Upper lobe of left lung (tissue), 6 donors: ENCODE measurements around the gene CIZ1. TPM values are rescaled to one million over a fixed set of nuclear protein-coding genes. Genes with fewer than 3 reads are reported as not detected.

Experiments
- ATAC-seq, 2 donors: fragments of 200-7000 bp; cut with Tn5 transposase; one replicate each; pipeline ENCODE4 v1.9.1; 2022; ENCODE audit warnings: mild to moderate bottlenecking in 2 of 2, moderate library complexity in 2 of 2; ENCODE audit not compliant: low FRiP score in 2 of 2
- DNase-seq, 2 donors: peaks; one replicate each; pipeline ENCODE4 v3.0.0-alpha.2; 2019 to 2020
- H3K27ac ChIP-seq, 4 donors: fragments of 200-600 bp; sonication (generic); one replicate each; pipeline ENCODE4 v1.5.1; 2016 to 2019
- H3K27me3 ChIP-seq, 4 donors: fragments of 200-600 bp; sonication (generic); one replicate each; pipeline ENCODE4 v1.5.1; 2017 to 2019
- H3K36me3 ChIP-seq, 4 donors: fragments of 200-600 bp; sonication (generic); one replicate each; pipeline ENCODE4 v1.5.1; 2016 to 2019
- H3K4me1 ChIP-seq, 4 donors: fragments of 200-600 bp; sonication (generic); one replicate each; pipeline ENCODE4 v1.5.1; 2018 to 2019
- H3K4me3 ChIP-seq, 4 donors: fragments of 200-600 bp; sonication (generic); one replicate each; pipeline ENCODE4 v1.5.1; 2017 to 2019; ENCODE audit warnings: mild to moderate bottlenecking in 2 of 4, moderate library complexity in 1 of 4
- H3K9me3 ChIP-seq, 4 donors: fragments of 200-600 bp; sonication (generic); one replicate each; pipeline ENCODE4 v1.5.1; 2018 to 2019
- CTCF ChIP-seq, 6 experiments: fragments of 450-650 bp in 4 of 6; fragments of 200-600 bp in 2 of 6; sonication (generic) in 2 of 6; IDR thresholded peaks; one replicate each; pipeline ENCODE4 v1.5.1; 2016 to 2019; ENCODE audit warnings: antibody characterized with exemption in 6 of 6
- EP300 ChIP-seq, 4 donors: sonication (generic); formaldehyde crosslinking; IDR thresholded peaks; one replicate each; pipeline ENCODE4 v1.5.1; 2017; ENCODE audit warnings: antibody characterized with exemption in 4 of 4, control low read depth in 2 of 4
- POLR2A ChIP-seq, 4 donors: fragments of 450-650 bp; IDR thresholded peaks; one replicate each; pipeline ENCODE4 v1.5.1; 2016 to 2017; ENCODE audit warnings: antibody characterized with exemption in 4 of 4, mild to moderate bottlenecking in 2 of 4
- POLR2AphosphoS5 ChIP-seq, 2 donors: sonication (generic); formaldehyde crosslinking; IDR thresholded peaks; one replicate each; pipeline ENCODE4 v1.5.1; 2017; ENCODE audit warnings: antibody characterized with exemption in 2 of 2
- WGBS, 2 donors: methylation state at CpG; one replicate each; pipeline ENCODE4 v1.1.5; 2017 to 2018; 5-methylcytosine and 5-hydroxymethylcytosine counted together
- total RNA-seq, 6 donors: library from RNA; depleted of rRNA in 4 of 6; stranded (reverse); fragments of >200 nt in 4 of 6; gene quantifications; one replicate each; pipeline versions ENCODE4 v1.1.0 to v1.2.1, GENCODE V29; 2016 to 2021
- donor health status: DM: no; HTN: no; CAD: no; lungs with moderate emphysema.
- donor health status: DM: no; HTN: yes; CAD: no; lungs with severe emphysema.

The CIZ1 gene
- total RNA-seq, 6 donors from 2014 or later: 53.4 to 136 (median 95.5) TPM

GRCh38 chr9:128124873-128125579 is 66.3 kb downstream of the CIZ1 start:
- Histone ChIP-seq H3K4me1 (peaks cover 20 to 39% (median 30%) of the 10 kb centered on the region in 4 donors), H3K27me3 (no peaks in the 10 kb centered on the region), H3K36me3 (peaks cover 4 to 41% (median 28%) of the 10 kb centered on the region in 4 donors), H3K27ac (no peak overlapping the region), H3K9me3 (no peaks in the 10 kb centered on the region), H3K4me3 (no peak overlapping the region)
- no peak for ATAC-seq
- TF ChIP-seq POLR2AphosphoS5 (IDR thresholded peaks at IDR 0.05): no peak
- no peak for TF ChIP-seq EP300 (IDR thresholded peaks at IDR 0.05)
- no peak for TF ChIP-seq POLR2A (IDR thresholded peaks at IDR 0.05)
- TF ChIP-seq CTCF (IDR thresholded peaks at IDR 0.05): peak in 3 of 6 experiments; percentile 36 to 56 (median 46)
- DNase-seq: peak; percentile 52 to 71
- WGBS, 2 donors: 65 to 70% methylated on average over 11 to 16 of the region's 16 CpGs

- Histone ChIP-seq H3K4me3 (no peak overlapping the region), H3K27me3 (no peaks in the 10 kb centered on the region), H3K27ac (no peak overlapping the region), H3K4me1 (peaks cover 20 to 37% (median 29%) of the 10 kb centered on the region in 4 donors), H3K36me3 (peaks cover 4 to 41% (median 28%) of the 10 kb centered on the region in 4 donors), H3K9me3 (no peaks in the 10 kb centered on the region)
- ATAC-seq: no peak
- TF ChIP-seq POLR2AphosphoS5 (IDR thresholded peaks at IDR 0.05): no peak
- no peak for TF ChIP-seq POLR2A (IDR thresholded peaks at IDR 0.05)
- no peak for TF ChIP-seq EP300 (IDR thresholded peaks at IDR 0.05)
- TF ChIP-seq CTCF (IDR thresholded peaks at IDR 0.05): no peak
- DNase-seq: no peak
- WGBS, 2 donors: 78 to 93% methylated on average over 5 to 8 of the region's 8 CpGs
Observed at GRCh38 chr9:128124451-128124850, 66.9 kb downstream of the CIZ1 start.

GRCh38 chr9:128123451-128124080 is 67.8 kb downstream of the CIZ1 start:
- peak in 1 of 2 donors; percentile 70 for DNase-seq

GRCh38 chr9:128122809-128123175 is 68.6 kb downstream of the CIZ1 start:
- peak in 1 of 2 donors; percentile 74 for DNase-seq
- Histone ChIP-seq H3K27ac (no peak overlapping the region), H3K9me3 (no peaks in the 10 kb centered on the region), H3K36me3 (peaks cover 4 to 41% (median 28%) of the 10 kb centered on the region in 4 donors), H3K4me1 (peaks cover 18 to 31% (median 24%) of the 10 kb centered on the region in 4 donors), H3K27me3 (no peaks in the 10 kb centered on the region), H3K4me3 (no peak overlapping the region)
- 96 to 97% methylated on average over 10 to 24 of the region's 24 CpGs for WGBS, 2 donors
- TF ChIP-seq CTCF (IDR thresholded peaks at IDR 0.05): no peak
- TF ChIP-seq EP300 (IDR thresholded peaks at IDR 0.05): no peak
- TF ChIP-seq POLR2AphosphoS5 (IDR thresholded peaks at IDR 0.05): no peak
- no peak for TF ChIP-seq POLR2A (IDR thresholded peaks at IDR 0.05)
- ATAC-seq: no peak

More at GRCh38 chr9:128123451-128124080, 67.8 kb downstream of the CIZ1 start:
- Histone ChIP-seq H3K4me1 (peaks cover 14 to 28% (median 21%) of the 10 kb centered on the region in 4 donors), H3K9me3 (no peaks in the 10 kb centered on the region), H3K36me3 (peaks cover 4 to 41% (median 28%) of the 10 kb centered on the region in 4 donors), H3K4me3 (no peak overlapping the region), H3K27ac (no peak overlapping the region), H3K27me3 (no peaks in the 10 kb centered on the region)
- 95 to 97% methylated on average over 19 to 20 of the region's 21 CpGs for WGBS, 2 donors
- TF ChIP-seq EP300 (IDR thresholded peaks at IDR 0.05) (no peak), POLR2A (IDR thresholded peaks at IDR 0.05) (no peak), CTCF (IDR thresholded peaks at IDR 0.05) (no peak), POLR2AphosphoS5 (IDR thresholded peaks at IDR 0.05) (no peak)
- no peak for ATAC-seq
